ENCODE results near the gene PSMD7.

PSMD7 gene

DNA sequence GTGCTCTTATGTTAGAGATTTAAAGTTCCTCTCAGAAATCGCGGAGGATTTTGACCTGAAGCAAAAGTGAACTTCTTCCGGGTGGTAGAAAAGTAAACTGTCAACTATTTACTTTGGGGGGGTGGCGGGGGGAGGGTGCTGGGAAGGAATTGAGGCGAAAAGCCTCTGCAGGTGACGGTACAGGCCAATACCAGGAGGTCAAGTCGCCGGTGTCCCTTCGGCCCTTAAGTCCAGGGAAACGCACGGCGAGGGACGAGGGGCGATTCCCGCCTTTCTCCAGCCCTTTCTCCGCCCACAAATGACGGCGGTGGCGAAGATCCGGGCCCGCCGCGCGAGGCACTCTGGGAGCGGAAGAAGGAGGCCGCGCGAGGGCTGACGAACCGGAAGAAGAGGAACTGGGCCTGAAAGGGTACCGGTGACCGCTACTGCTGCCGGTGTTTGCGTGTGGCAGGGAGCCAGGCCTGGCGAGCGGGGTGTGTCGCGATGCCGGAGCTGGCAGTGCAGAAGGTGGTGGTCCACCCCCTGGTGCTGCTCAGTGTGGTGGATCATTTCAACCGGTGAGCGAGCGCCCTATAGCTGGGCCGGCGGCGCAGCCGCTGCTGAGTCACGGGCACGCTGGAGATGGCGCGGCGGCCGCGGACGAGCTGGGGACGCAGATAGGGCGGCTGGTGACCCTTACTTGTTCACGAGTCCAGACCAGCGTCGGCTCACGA is at the start of gene PSMD7:
TSS of gene PSMD7 (plus strand) at position 383 of the 713 bp plus-strand sequence. CDS start at position 484, 101 bp downstream.
- Mint-ChIP-seq H3K27ac (peak within 1 kb of the TSS; percentile 98 to 99), H3K4me1 (peaks cover 27% of the 10 kb centered on the region), H3K4me3 (peak within 1 kb of the TSS; percentile 94 to 97), H3K27me3 (no peaks in the 10 kb centered on the region), H3K9me3 (peaks cover 5 to 8% of the 10 kb centered on the region in 2 donors)
- DNase-seq (peak; percentile 85 to 91), ATAC-seq (peak; percentile 96)

DNA sequence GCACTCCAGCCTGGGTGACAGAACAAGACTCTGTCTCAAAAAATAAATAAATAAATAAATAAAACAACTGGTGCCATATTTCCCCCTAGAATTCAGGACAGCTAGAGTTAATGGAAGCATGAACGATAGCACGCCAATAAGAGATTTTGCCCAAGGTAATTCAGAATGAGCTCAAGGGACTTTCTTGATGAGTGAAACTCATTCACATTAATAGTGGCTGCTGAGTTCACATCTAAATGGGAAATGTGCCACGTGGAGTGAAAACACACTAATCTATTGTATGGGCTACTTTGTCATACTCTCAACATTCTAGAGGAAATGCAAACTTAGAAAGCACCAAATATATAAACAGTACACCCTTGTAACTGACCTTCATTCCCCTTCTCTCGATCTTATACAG is 47.4 kb upstream of the PSMD7 start:
- no peak for DNase-seq
- Mint-ChIP-seq H3K27ac (no peak overlapping the region), H3K4me1 (no peaks in the 10 kb centered on the region), H3K9me3 (no peaks in the 10 kb centered on the region), H3K4me3 (no peak overlapping the region), H3K27me3 (peaks cover 6% of the 10 kb centered on the region)
- ATAC-seq, result no peak

DNA sequence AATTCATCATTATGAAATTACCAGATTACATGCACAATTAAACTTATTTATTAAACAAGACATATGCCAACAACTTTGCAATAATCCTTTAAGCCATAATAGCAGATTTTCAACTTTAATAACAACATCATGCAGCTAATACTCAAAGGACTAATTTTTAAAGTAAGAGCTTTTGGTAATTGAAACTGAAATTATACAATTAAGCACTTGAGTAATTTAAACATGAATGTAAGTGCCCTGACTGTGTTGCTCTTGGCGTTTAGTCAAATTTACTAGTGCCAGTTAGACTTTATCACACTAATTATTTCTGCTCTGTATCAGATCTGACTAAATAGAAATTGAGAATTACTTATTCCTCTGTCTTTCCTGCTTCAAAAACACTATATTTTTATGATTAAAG is 46.8 kb upstream of the PSMD7 start:
- ATAC-seq (no peak), DNase-seq (no peak)
- Mint-ChIP-seq H3K27ac (no peak overlapping the region), H3K9me3 (no peaks in the 10 kb centered on the region), H3K4me3 (no peak overlapping the region), H3K27me3 (peaks cover 6% of the 10 kb centered on the region), H3K4me1 (no peaks in the 10 kb centered on the region)

DNA sequence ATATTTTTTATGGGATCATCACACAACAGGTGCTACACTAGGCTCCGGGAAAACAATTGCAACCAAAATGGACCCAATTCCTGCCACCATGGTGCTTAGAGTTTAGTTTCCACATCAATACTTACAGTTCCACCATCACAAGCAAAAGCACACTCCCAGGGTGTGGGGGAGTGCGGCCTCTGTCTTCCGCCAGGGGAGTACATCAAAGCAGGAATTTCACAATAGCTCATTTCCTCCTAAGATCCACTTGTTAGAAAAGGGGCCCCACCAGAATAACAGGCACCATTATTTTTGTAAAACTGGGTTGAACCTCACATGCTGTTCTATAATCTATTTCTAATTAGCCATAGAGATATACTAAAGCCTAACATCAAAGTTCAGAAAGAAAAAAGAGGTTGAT is 44.3 kb upstream of the PSMD7 start:
- DNase-seq (no peak), ATAC-seq (no peak)
- Mint-ChIP-seq H3K9me3 (no peaks in the 10 kb centered on the region), H3K27me3 (peaks cover 18% of the 10 kb centered on the region), H3K27ac (no peak overlapping the region), H3K4me3 (no peak overlapping the region), H3K4me1 (peaks cover 5% of the 10 kb centered on the region)

DNA sequence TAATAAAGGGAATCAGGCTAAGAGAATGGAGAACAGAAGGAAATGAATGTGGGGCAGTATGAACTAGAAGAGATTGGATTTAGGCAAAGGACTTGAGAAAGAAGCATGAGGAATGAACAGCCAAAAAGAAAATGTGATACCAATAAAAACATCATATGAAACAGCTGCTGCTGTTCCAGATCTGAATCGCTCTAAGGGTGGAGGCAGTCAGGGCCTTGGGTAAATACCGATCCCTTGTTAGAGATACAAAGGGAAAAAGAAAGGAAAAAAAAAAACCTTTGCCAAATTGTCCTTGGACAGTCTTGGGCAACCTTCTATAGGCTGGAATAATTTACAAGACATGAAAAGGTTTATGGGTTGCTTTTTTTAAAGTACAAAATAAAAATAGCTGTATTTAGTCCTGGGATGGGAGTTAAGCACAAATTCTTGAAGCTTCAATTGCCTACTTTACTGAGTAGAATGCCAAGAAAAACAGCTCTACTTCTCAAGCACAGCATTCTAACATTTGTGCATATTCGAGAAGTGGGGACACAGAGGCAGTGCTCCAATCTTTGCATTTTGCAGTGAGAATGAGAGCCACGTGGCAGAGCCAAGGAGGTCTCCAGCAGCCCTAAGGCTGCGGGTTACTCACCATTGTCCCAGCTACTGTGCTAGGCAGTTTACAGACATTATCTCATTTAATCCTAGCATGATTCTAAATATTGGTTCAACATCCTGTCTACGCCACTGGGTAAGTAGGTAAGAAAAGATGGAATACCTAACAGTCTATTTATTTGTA is 43.3 kb upstream of the PSMD7 start:
- no peak overlapping the region for H3K4me3 Mint-ChIP-seq
- no peak overlapping the region for H3K27ac Mint-ChIP-seq
- DNase-seq (no peak), ATAC-seq (no peak)
- peaks cover 6% of the 10 kb centered on the region for H3K4me1 Mint-ChIP-seq
- H3K27me3 Mint-ChIP-seq, result peaks cover 17% of the 10 kb centered on the region
- H3K9me3 Mint-ChIP-seq, result no peaks in the 10 kb centered on the region

DNA sequence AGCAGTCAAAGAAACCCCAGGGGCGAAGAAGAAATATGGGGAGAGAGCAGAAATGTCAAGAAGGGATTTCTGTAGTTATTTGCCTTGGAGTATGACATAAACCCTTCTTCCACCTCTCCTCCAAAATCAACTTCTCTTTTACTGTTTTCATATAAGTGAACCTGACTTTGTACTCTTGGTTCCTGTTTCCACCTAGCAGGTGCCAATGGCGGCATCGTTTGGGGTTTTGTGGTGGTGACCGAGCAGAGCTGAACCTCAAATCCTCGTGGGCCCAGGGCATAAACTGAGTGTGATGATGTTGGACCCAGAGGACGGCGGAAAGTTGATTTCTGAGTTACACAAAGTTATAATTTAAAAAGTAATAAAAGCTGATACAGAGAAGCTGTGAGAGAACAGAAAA is 39.6 kb upstream of the PSMD7 start:
- ATAC-seq (no peak), DNase-seq (no peak)
- Mint-ChIP-seq H3K4me3 (no peak overlapping the region), H3K27ac (no peak overlapping the region), H3K9me3 (no peaks in the 10 kb centered on the region), H3K4me1 (peaks cover 6% of the 10 kb centered on the region), H3K27me3 (peaks cover 16% of the 10 kb centered on the region)

DNA sequence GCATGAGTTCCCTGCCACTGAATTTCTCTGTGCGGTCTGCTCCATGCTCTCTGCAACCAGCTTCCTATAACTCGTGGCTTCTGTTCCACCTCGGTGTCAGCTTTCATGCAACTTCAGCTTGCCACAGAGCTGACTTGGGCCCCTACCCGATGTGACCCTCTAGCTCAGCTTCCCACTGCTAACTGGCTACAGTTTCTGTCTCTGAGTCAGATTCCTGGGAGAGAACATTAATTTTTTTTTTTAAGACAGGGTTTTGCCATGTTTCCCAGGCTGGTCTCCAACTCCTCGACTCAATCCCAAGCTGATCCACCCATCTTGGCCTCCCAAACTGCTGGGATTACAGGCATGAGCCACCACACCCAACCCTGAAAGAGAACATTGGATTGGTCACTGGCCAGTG is 35.5 kb upstream of the PSMD7 start:
- no peak for ATAC-seq
- Mint-ChIP-seq H3K9me3 (no peaks in the 10 kb centered on the region), H3K27me3 (peaks cover 16% of the 10 kb centered on the region), H3K27ac (no peak overlapping the region), H3K4me3 (no peak overlapping the region), H3K4me1 (peaks cover 6% of the 10 kb centered on the region)
- DNase-seq, result no peak

DNA sequence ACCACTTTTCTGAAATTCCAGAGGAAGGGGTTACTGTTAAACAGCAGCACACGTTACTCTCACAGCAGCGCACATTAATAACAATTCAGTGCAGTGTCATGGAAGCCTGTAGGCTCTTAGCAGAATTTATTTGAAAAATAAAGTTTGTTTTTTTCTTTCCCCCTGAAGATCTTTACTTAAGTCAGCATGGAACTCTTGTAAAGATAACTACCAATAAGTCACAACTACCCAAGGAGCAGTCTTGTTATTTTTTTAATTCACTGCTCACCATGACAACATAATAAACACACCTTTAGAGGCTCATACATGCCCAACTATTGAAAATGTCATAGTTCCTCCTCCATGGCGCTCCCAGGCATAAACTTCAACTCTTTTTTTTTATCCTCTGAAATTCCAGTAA is 31.8 kb upstream of the PSMD7 start:
- H3K27ac Mint-ChIP-seq, result no peak overlapping the region
- no peak for ATAC-seq
- no peaks in the 10 kb centered on the region for H3K27me3 Mint-ChIP-seq
- no peaks in the 10 kb centered on the region for H3K4me1 Mint-ChIP-seq
- no peak for DNase-seq
- H3K4me3 Mint-ChIP-seq, result no peak overlapping the region
- H3K9me3 Mint-ChIP-seq, result no peaks in the 10 kb centered on the region

DNA sequence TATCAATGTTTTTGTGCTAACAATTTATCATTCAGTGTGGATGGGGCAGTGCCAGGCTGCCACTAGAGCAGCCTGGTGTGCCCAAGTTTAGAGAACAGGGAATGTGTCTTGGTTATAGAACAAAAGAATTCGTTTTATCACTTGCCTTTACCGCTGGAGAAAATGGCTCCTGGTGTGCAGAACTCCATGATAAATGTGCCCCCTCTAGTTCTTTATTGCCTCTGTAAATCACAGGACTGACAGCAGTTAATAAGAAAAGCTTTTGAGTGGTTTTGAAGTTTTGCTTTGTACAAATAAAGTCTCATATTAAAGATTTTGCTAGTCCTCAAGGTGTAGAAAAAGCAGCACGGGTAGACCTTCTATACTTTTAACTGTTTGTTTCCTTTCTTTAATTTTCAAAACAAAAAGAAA is 28.2 kb upstream of the PSMD7 start:
- Mint-ChIP-seq H3K27me3 (peaks cover 8% of the 10 kb centered on the region), H3K4me1 (no peaks in the 10 kb centered on the region), H3K27ac (no peak overlapping the region), H3K4me3 (no peak overlapping the region), H3K9me3 (no peaks in the 10 kb centered on the region)
- no peak for DNase-seq
- no peak for ATAC-seq

DNA sequence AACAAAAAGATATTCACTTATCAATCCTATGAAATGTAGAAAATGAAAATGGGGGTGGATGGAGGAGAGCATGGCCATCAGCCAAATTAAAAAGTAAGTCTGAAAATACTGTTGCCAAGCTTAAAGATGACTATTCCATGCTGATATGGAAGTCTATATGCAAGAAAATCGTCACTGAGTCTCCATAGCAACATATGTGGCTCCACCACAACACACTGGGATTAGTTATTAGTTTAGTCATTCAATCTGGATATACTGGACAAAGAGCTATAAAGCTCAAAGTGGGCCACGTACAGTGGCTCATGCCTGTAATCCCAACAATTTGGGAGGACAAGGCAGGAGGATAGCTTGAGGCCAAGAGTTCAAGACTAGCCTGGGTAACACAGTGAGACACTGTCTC is 24.7 kb upstream of the PSMD7 start:
- DNase-seq, result no peak
- H3K27ac Mint-ChIP-seq, result peak overlapping the region in 1 of 2 donors; percentile 49
- no peak overlapping the region for H3K4me3 Mint-ChIP-seq
- no peaks in the 10 kb centered on the region for H3K9me3 Mint-ChIP-seq
- peaks cover 24% of the 10 kb centered on the region for H3K27me3 Mint-ChIP-seq
- no peak for ATAC-seq
- no peaks in the 10 kb centered on the region for H3K4me1 Mint-ChIP-seq

DNA sequence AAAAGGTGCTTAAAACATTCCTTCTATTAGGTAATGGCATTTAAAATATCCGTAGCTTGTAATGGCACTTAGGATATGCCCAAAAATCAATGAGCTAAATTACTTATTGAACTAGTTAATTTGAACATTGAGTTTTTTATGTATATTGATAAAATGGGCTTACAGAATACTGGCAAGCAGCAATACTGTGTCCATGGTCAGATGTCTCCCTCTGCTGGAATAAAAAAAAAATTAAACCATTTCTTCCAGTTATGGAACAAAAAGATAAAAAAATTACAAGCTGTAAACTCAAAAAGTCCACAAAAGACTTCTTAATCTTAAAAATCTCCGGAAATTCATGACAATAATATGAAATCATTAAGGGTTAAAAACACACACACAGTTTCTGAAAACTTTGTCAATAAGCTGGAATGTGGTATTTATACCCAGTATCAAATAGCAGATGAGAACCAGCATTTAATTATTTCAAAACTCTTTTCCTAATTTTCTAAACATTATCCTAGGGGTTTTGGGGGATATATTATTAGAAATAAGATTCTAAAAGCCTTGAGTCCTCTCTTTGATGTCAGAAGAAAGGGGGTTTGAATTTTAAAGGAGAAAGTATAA is 21.5 kb upstream of the PSMD7 start:
- no peak for DNase-seq
- ATAC-seq, result no peak
- Mint-ChIP-seq H3K4me1 (no peaks in the 10 kb centered on the region), H3K9me3 (peaks cover 0 to 6% of the 10 kb centered on the region in 2 donors), H3K27me3 (peaks cover 24% of the 10 kb centered on the region), H3K4me3 (no peak overlapping the region), H3K27ac (no peak overlapping the region)

DNA sequence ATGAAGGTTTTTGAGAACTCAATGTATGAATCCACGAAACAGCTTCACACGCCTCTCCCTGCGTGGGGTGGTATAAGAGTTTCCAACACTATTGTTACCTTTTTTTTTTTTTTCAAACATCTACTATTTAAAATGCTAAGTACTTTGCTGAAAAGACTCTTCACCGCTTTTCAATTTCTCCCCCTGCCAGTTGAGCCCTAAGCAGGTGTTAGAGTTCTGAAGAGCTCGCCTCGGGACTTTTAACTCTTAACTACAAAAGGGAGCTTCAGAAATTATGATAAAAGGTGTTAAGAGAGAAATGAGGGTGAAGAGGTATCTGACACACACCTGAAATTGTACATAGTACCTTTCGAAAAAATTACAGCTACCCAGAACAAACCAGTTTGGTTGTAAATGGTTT is 20.9 kb upstream of the PSMD7 start:
- ATAC-seq, result no peak
- H3K27me3 Mint-ChIP-seq, result peaks cover 24% of the 10 kb centered on the region
- peaks cover 0 to 6% of the 10 kb centered on the region in 2 donors for H3K9me3 Mint-ChIP-seq
- H3K27ac Mint-ChIP-seq, result no peak overlapping the region
- no peak overlapping the region for H3K4me3 Mint-ChIP-seq
- no peaks in the 10 kb centered on the region for H3K4me1 Mint-ChIP-seq
- DNase-seq, result no peak

DNA sequence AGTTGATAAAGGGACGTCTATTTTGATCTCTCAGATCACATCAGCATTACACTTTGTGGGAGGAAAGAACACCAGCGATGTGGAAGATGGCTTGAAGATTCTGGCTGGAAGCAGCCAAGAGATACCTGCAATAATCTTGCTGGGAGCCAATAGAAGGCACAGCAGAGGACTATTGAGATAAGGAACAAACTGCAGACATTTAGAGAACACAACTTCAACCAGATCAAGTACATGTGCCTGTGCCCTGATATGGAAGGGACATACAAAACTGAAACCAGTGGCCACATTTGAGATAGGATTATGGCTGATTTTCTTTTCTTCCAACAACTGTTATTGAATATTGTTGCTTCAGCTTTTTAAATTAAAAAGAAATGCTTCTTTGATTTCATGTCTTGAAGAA is 18.6 kb upstream of the PSMD7 start:
- Mint-ChIP-seq H3K27ac (no peak overlapping the region), H3K4me1 (no peaks in the 10 kb centered on the region), H3K9me3 (peaks cover 0 to 6% of the 10 kb centered on the region in 2 donors), H3K4me3 (no peak overlapping the region), H3K27me3 (peaks cover 16% of the 10 kb centered on the region)
- ATAC-seq (no peak), DNase-seq (no peak)

DNA sequence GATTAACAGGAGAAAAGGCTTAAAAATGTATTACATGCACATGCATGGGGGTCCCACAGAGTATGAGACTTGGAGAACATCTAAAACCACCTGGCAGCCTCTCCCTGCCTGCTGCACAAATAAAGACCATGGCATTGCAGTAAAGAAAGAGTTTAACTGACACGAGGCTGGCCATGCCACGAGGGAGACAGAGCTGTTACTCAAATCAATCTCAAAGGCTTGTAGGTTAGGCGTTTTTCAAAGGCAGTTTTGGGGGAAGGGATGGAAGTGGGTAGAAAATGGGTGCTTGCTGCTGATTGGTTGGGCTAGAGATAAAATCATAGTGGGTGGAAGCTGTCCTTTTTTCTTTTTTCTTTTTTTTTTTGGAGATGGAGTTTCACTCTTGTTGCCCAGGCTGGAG is 17.3 kb upstream of the PSMD7 start:
- Mint-ChIP-seq H3K4me1 (no peaks in the 10 kb centered on the region), H3K9me3 (peaks cover 0 to 6% of the 10 kb centered on the region in 2 donors), H3K27me3 (peaks cover 13% of the 10 kb centered on the region), H3K27ac (no peak overlapping the region), H3K4me3 (no peak overlapping the region)
- no peak for ATAC-seq
- DNase-seq, result no peak

DNA sequence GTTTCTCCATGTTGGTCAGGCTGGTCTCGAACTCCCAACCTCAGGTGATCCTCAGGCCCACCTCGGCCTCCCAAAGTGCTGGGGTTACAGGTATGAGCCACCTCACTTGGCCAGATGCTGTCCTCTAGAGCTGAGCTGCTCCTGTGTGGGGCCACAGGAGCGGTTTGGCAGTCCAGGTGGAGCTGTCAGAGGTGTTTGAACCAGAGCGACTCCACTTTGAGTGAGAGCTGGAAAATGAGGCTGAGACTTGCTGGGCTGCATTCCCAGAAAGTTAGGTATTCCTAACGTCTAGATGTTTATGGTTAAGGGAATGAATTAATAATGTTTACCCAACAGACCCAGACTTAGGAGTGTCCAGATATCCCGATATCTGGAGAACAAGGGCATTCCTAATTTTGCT is 16.8 kb upstream of the PSMD7 start:
- Mint-ChIP-seq H3K27me3 (peaks cover 7% of the 10 kb centered on the region), H3K27ac (no peak overlapping the region), H3K9me3 (peaks cover 0 to 6% of the 10 kb centered on the region in 2 donors), H3K4me3 (no peak overlapping the region), H3K4me1 (no peaks in the 10 kb centered on the region)
- ATAC-seq, result no peak
- no peak for DNase-seq

DNA sequence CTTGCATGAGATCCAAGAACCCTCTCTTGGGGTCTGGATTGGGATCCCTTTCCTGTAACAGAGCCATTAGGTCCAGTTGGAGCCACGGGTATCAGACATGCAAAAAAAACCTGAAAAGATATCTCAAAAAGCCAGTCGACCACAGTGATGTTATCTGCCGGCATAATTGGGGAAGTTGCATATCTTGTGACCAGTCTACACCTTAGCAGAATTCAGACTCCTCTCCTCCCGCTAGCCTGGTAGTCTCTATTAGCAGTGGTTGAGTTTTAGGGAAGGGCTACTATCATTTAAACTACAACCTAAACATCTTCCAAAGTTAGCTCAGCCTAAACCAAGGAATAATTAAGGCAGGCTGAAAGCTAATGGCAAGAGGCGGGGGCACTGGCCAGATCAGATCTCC is 16.2 kb upstream of the PSMD7 start:
- no peak for DNase-seq
- no peak for ATAC-seq
- Mint-ChIP-seq H3K27me3 (peaks cover 7% of the 10 kb centered on the region), H3K4me3 (no peak overlapping the region), H3K27ac (no peak overlapping the region), H3K4me1 (no peaks in the 10 kb centered on the region), H3K9me3 (peaks cover 0 to 6% of the 10 kb centered on the region in 2 donors)

All from stimulated activated naive CD8-positive, alpha-beta T cell treated with anti-CD3 and anti-CD28 coated beads, Interleukin-15, amount 100 ng/mL, for 72 hours (primary cell).